Caco-2 (cell line): ENCODE measurements around the gene ADAMTS3. TPM values are rescaled to one million over a fixed set of nuclear protein-coding genes. Genes with fewer than 3 reads are reported as not detected.

Experiments used
- BruUV-seq: library from RNA; stranded (reverse); fragments of 400-500 nt; replicated peaks from 2 replicates; lab custom pipeline; 2021; lab: Mats Ljungman, UMichigan
- CTCF ChIA-PET: fragments of 300-600 bp; sonication (Branson Sonifier 250); formaldehyde crosslinking; loops from one replicate; lab custom pipeline; 2022; ENCODE audit warnings: antibody characterized with exemption; lab: Charles Lee
- POLR2A ChIA-PET: fragments of 300-600 bp; sonication (Branson Sonifier 250); formaldehyde crosslinking; loops from one replicate; lab custom pipeline; 2022; ENCODE audit warnings: antibody characterized with exemption; lab: Charles Lee
- DNase-seq, 2 experiments: peaks; one replicate each; pipeline versions ENCODE4 v3.0.0 to v3.0.0-alpha.2; 2020 to 2022
- H3K27me3 ChIP-seq: replicated peaks from 2 replicates; pipeline ENCODE4 v1.6.0; 2011; ENCODE audit warnings: low read length; ENCODE audit not compliant: control insufficient read depth, insufficient read depth
- H3K36me3 ChIP-seq: 2 replicates; pipeline ENCODE4 v1.5.1; 2011; ENCODE audit warnings: low read length; ENCODE audit not compliant: control insufficient read depth, insufficient read depth
- H3K4me1 ChIP-seq: fragments of 250-450 bp; sonication (Bioruptor Pico); 2 replicates; pipeline ENCODE4 v1.5.1; 2020; ENCODE audit warnings: mild to moderate bottlenecking
- H3K4me3 ChIP-seq: 2 replicates; pipeline ENCODE4 v1.5.1; 2011; ENCODE audit warnings: low read depth, mild to moderate bottlenecking, control low read depth, low read length
- H3K9me3 ChIP-seq: fragments of 250-450 bp; sonication (Bioruptor Pico); 2 replicates; pipeline ENCODE4 v1.5.1; 2020; ENCODE audit warnings: mild to moderate bottlenecking, moderate library complexity
- H3K27ac Mint-ChIP-seq: one replicate; pipeline ENCODE4 v1.8.0; 2022; ENCODE audit warnings: mixed read lengths; ENCODE audit not compliant: unreplicated experiment
- H3K27me3 Mint-ChIP-seq: one replicate; pipeline ENCODE4 v1.8.0; 2022; ENCODE audit warnings: mixed read lengths; ENCODE audit not compliant: insufficient read depth, unreplicated experiment
- H3K36me3 Mint-ChIP-seq: one replicate; pipeline ENCODE4 v1.8.0; 2022; ENCODE audit warnings: mild to moderate bottlenecking, mixed read lengths; ENCODE audit not compliant: insufficient read depth, unreplicated experiment
- H3K4me1 Mint-ChIP-seq: one replicate; pipeline ENCODE4 v1.8.0; 2022; ENCODE audit warnings: low read depth, mixed read lengths; ENCODE audit not compliant: unreplicated experiment
- H3K4me3 Mint-ChIP-seq: one replicate; pipeline ENCODE4 v1.8.0; 2022; ENCODE audit warnings: mild to moderate bottlenecking, moderate library complexity, mixed read lengths; ENCODE audit not compliant: unreplicated experiment
- H3K9me3 Mint-ChIP-seq: one replicate; pipeline ENCODE4 v1.8.0; 2022; ENCODE audit warnings: mixed read lengths; ENCODE audit not compliant: unreplicated experiment
- CTCF ChIP-seq, 2 experiments: fragments of 200-600 bp in 1 of 2; IDR thresholded peaks; 1 replicate in 1 of 2; 2 replicates in 1 of 2; pipeline versions ENCODE4 v1.5.1 to v1.8.0; 2011 to 2022; ENCODE audit warnings: antibody characterized with exemption in 1 of 2, control low read depth in 1 of 2, inconsistent platforms in 1 of 2, low read depth in 1 of 2, low read length in 1 of 2, mild to moderate bottlenecking in 1 of 2, moderate library complexity in 1 of 2; ENCODE audit not compliant: insufficient read depth in 1 of 2, severe bottlenecking in 1 of 2, unreplicated experiment in 1 of 2
- intact Hi-C: fragments of 100-400 bp; cut with micrococcal nuclease; formaldehyde crosslinking; loops from one replicate; pipeline ENCODE4 v1.10.0; 2022; ENCODE audit not compliant: unreplicated experiment
- total RNA-seq: library from RNA; stranded (reverse); gene quantifications from 2 replicates; pipeline ENCODE4 v1.2.3, GENCODE V29; 2022

The ADAMTS3 gene
- total RNA-seq, 1 experiment from 2014 or later: not detected

GRCh38 chr4:72387959-72388358, 181.1 kb downstream of the ADAMTS3 start:
- BruUV-seq: no TSS peak
- Histone ChIP-seq H3K9me3 (no peaks in the 10 kb centered on the region), H3K36me3 (no peaks in the 10 kb centered on the region), H3K27me3 (no peaks in the 10 kb centered on the region), H3K4me1 (no peaks in the 10 kb centered on the region), H3K4me3 (no peak overlapping the region)
- DNase-seq: no peak
- ChIA-PET CTCF (no interaction called here), POLR2A (no interaction called here)
- Mint-ChIP-seq H3K4me3 (no peak overlapping the region), H3K27me3 (peaks cover 4% of the 10 kb centered on the region), H3K36me3 (no peaks in the 10 kb centered on the region), H3K9me3 (no peaks in the 10 kb centered on the region), H3K4me1 (no peaks in the 10 kb centered on the region), H3K27ac (no peak overlapping the region)
- no peak for TF ChIP-seq CTCF (IDR thresholded peaks at IDR 0.05; ENCODE audit: insufficient read depth in 1 of 2, low read depth in 1 of 2, low read length in 1 of 2, severe bottlenecking in 1 of 2, unreplicated experiment in 1 of 2)
- intact Hi-C loops: no loop called here

- Mint-ChIP-seq H3K27me3 (no peaks in the 10 kb centered on the region), H3K4me1 (no peaks in the 10 kb centered on the region), H3K4me3 (no peak overlapping the region), H3K36me3 (no peaks in the 10 kb centered on the region), H3K27ac (no peak overlapping the region), H3K9me3 (no peaks in the 10 kb centered on the region)
- ChIA-PET CTCF (no interaction called here), POLR2A (no interaction called here)
- no peak overlapping the region for H3K4me3 ChIP-seq
- H3K9me3 ChIP-seq: no peaks in the 10 kb centered on the region
- intact Hi-C loops: no loop called here
- H3K36me3 ChIP-seq: no peaks in the 10 kb centered on the region
- TF ChIP-seq CTCF (IDR thresholded peaks at IDR 0.05; ENCODE audit: insufficient read depth in 1 of 2, low read depth in 1 of 2, low read length in 1 of 2, severe bottlenecking in 1 of 2, unreplicated experiment in 1 of 2): no peak
- H3K4me1 ChIP-seq: no peaks in the 10 kb centered on the region
- no peaks in the 10 kb centered on the region for H3K27me3 ChIP-seq
- DNase-seq: no peak
- no TSS peak for BruUV-seq
Observed at GRCh38 chr4:72383439-72383838, 185.6 kb downstream of the ADAMTS3 start.

DNA sequence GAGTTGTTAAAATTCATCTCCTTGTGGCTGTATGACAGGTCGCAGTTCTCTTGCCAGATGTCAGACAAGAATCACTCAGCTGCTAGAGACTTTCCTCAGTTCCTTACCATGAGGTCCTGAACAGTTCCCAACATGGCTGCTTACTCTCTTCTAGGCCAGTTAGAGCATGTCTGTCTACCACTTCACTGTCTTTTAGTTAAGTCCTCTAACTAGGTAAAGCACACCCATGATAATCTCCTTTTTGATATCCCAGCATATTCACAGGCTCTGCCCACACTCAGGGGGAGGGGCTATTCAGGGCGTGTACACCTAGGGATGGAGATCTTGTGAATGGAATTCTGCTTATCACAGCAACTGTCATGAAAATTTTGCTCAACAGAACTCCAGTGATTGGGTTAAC, 190.1 kb downstream of the ADAMTS3 start:
- no peak for DNase-seq
- H3K4me3 ChIP-seq: no peak overlapping the region
- no peaks in the 10 kb centered on the region for H3K4me1 ChIP-seq
- intact Hi-C loops: no loop called here
- H3K4me3 Mint-ChIP-seq: no peak overlapping the region
- TF ChIP-seq CTCF (IDR thresholded peaks at IDR 0.05; ENCODE audit: insufficient read depth in 1 of 2, low read depth in 1 of 2, low read length in 1 of 2, severe bottlenecking in 1 of 2, unreplicated experiment in 1 of 2): no peak
- no peaks in the 10 kb centered on the region for H3K27me3 ChIP-seq
- ChIA-PET CTCF (no interaction called here), POLR2A (no interaction called here)
- no peaks in the 10 kb centered on the region for H3K9me3 ChIP-seq
- H3K36me3 Mint-ChIP-seq: no peaks in the 10 kb centered on the region
- no TSS peak for BruUV-seq
- no peaks in the 10 kb centered on the region for H3K36me3 ChIP-seq
- H3K27ac Mint-ChIP-seq: no peak overlapping the region
- no peaks in the 10 kb centered on the region for H3K4me1 Mint-ChIP-seq
- H3K9me3 Mint-ChIP-seq: no peaks in the 10 kb centered on the region
- H3K27me3 Mint-ChIP-seq: no peaks in the 10 kb centered on the region
